Fibroblast of skin of abdomen (primary cell): Measurements from ENCODE around the gene CENPP. TPM values are rescaled to one million over a fixed set of nuclear protein-coding genes. Genes with fewer than 3 reads are reported as not detected.

Source experiments
- DNase-seq: peaks from one replicate; pipeline ENCODE4 v3.0.0-alpha.2; 2013
- polyA plus RNA-seq, 2 experiments: library from polyadenylated mRNA; unstranded; fragments of 120-200 nt; gene quantifications; one replicate each; pipeline ENCODE4 v1.2.1, GENCODE V29; 2013; ENCODE audit not compliant: insufficient read length in 2 of 2

CENPP gene
- 5.4 TPM for polyA plus RNA-seq (2013, experiment 1 of 2; ENCODE audit: insufficient read length)
- 4.4 TPM for polyA plus RNA-seq (2013, experiment 2 of 2; ENCODE audit: insufficient read length)

GRCh38 chr9:92325269-92325990 lies at the start of gene CENPP, which contains the start of gene NOL8:
Gene CENPP, plus strand, starts transcription at chr9:92325953.
Gene NOL8, minus strand, starts transcription at chr9:92325350. Its CDS starts 1,189 bp downstream, at chr9:92324161.
- peak; percentile 88 for DNase-seq

- DNase-seq: no peak
Observed at GRCh38 chr9:92276331-92277032, 49.3 kb upstream of the CENPP start.

- DNase-seq: peak; percentile 76
Observed at GRCh38 chr9:92278110-92278509, 47.6 kb upstream of the CENPP start.

GRCh38 chr9:92279302-92279701 lies 46.5 kb upstream of the CENPP start:
- no peak for DNase-seq

GRCh38 chr9:92289708-92290390 lies 35.9 kb upstream of the CENPP start:
- DNase-seq: peak; percentile 69

GRCh38 chr9:92290785-92291429 lies 34.8 kb upstream of the CENPP start:
- DNase-seq: no peak

- no peak for DNase-seq
Observed at GRCh38 chr9:92291577-92291976, 34.2 kb upstream of the CENPP start.

GRCh38 chr9:92292338-92293074 lies 33.2 kb upstream of the CENPP start:
- DNase-seq: peak; percentile 14

- no peak for DNase-seq
Observed at GRCh38 chr9:92293075-92293354, 32.7 kb upstream of the CENPP start.

- peak; percentile 99 for DNase-seq
Observed at GRCh38 chr9:92293452-92294296, 32.1 kb upstream of the CENPP start, which contains the start of gene IARS1. Gene IARS1, minus strand, starts transcription at chr9:92293697. Its CDS starts 4,278 bp downstream, at chr9:92289419.

GRCh38 chr9:92294297-92294676 lies 31.5 kb upstream of the CENPP start:
- peak; percentile 29 for DNase-seq

- DNase-seq: no peak
Observed at GRCh38 chr9:92295240-92295790, 30.4 kb upstream of the CENPP start.

- no peak for DNase-seq
Observed at GRCh38 chr9:92295827-92296258, 29.9 kb upstream of the CENPP start.

GRCh38 chr9:92297611-92298010 lies 28.1 kb upstream of the CENPP start:
- no peak for DNase-seq

GRCh38 chr9:92298036-92298435 lies 27.7 kb upstream of the CENPP start:
- no peak for DNase-seq

GRCh38 chr9:92299116-92299515 lies 26.6 kb upstream of the CENPP start:
- no peak for DNase-seq

- DNase-seq: no peak
Observed at GRCh38 chr9:92300936-92301335, 24.8 kb upstream of the CENPP start.

GRCh38 chr9:92308893-92309292 lies 16.9 kb upstream of the CENPP start:
- DNase-seq: no peak

GRCh38 chr9:92310562-92310961 lies 15.2 kb upstream of the CENPP start:
- DNase-seq: no peak

- no peak for DNase-seq
Observed at GRCh38 chr9:92312887-92313623, 12.7 kb upstream of the CENPP start.
